ENCODE results near the gene SERPINA9. TPM values are rescaled to one million over a fixed set of nuclear protein-coding genes. Genes with fewer than 3 reads are reported as not detected.

Gene SERPINA9
- not detected in 5 replicates for total RNA-seq (2022; extraction: Qiagen RNA extraction; ENCODE audit: low read depth)

DNA sequence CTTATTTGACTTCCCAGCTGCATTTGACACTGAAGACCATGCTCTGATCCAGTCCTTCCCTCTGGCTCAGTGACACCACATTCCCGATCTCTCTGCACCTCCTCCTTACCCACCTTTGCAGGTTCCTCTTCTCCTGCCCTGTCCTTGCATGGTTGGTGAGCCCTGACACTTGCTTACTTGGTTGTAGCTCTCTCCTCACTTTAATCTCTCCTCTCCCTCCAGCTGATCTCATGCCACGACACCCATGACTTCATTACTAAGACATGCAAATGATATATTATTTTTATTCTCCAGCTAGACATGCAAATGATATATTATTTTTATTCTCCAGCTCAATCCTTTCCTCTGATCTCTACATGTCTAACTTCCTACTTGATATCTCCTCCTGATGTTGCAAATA lies at the start of gene SERPINA9:
Gene SERPINA9 (minus strand): TSS at position 175 of the 400 bp plus-strand sequence. CDS start 6,357 bp downstream, outside the sequence.

GRCh38 chr14:94509356-94509755 lies 33.4 kb upstream of the SERPINA9 start, which contains the start of gene SERPINA12:
SERPINA12 (minus strand) TSS chr14:94509469; CDS start chr14:94498397, 11,072 bp downstream.

Other genes with a start within 250 kb of the SERPINA9 start
- gene SERPINA10, start 182.9 kb downstream of the SERPINA9 start, total RNA-seq (2022; extraction: Qiagen RNA extraction; ENCODE audit: low read depth), result 0.03 TPM in 1 of 5 replicates, not detected in the others
- gene SERPINA6, start 152.9 kb downstream of the SERPINA9 start, total RNA-seq (2022; extraction: Qiagen RNA extraction; ENCODE audit: low read depth), result 0.93 to 1.5 TPM (median 1.2 TPM) in 5 replicates
- not detected in 5 replicates for gene SERPINA2, start 109.5 kb downstream of the SERPINA9 start, total RNA-seq (2022; extraction: Qiagen RNA extraction; ENCODE audit: low read depth)
- 1.1 to 3.1 TPM (median 1.8 TPM) in 5 replicates for gene SERPINA1, start 87.6 kb downstream of the SERPINA9 start, total RNA-seq (2022; extraction: Qiagen RNA extraction; ENCODE audit: low read depth)
- not detected in 5 replicates for gene SERPINA11, start 23.4 kb downstream of the SERPINA9 start, total RNA-seq (2022; extraction: Qiagen RNA extraction; ENCODE audit: low read depth)
- not detected in 5 replicates for gene SERPINA12, start 33.3 kb upstream of the SERPINA9 start, total RNA-seq (2022; extraction: Qiagen RNA extraction; ENCODE audit: low read depth)
- gene SERPINA4, start 85.2 kb upstream of the SERPINA9 start, total RNA-seq (2022; extraction: Qiagen RNA extraction; ENCODE audit: low read depth), result 0.06 to 0.07 TPM (median 0.07 TPM) in 3 of 5 replicates, not detected in the others
- 0.14 to 0.29 TPM (median 0.17 TPM) in 4 of 5 replicates, not detected in the other for gene SERPINA5, start 105.2 kb upstream of the SERPINA9 start, total RNA-seq (2022; extraction: Qiagen RNA extraction; ENCODE audit: low read depth)
- 9.1 to 10.6 TPM (median 10.1 TPM) in 5 replicates for gene SERPINA3, start 136.2 kb upstream of the SERPINA9 start, total RNA-seq (2022; extraction: Qiagen RNA extraction; ENCODE audit: low read depth)